H9 (cell line): ENCODE results near the gene SREBF1. TPM values are rescaled to one million over a fixed set of nuclear protein-coding genes. Genes with fewer than 3 reads are reported as not detected.

Source experiments
- DNase-seq: peaks from one replicate; pipeline ENCODE4 v3.0.0-alpha.2; 2017
- H2AFZ ChIP-seq: one replicate; pipeline ENCODE4 v1.6.1; 2013; ENCODE audit warnings: mild to moderate bottlenecking, low read length, control low read depth, moderate library complexity
- H2AK5ac ChIP-seq: 2 replicates; pipeline ENCODE4 v1.6.1; 2013; ENCODE audit warnings: low read length, control low read depth, mixed read lengths; ENCODE audit not compliant: insufficient read length
- H2BK120ac ChIP-seq: one replicate; pipeline ENCODE4 v1.6.1; 2013; ENCODE audit warnings: low read depth, mild to moderate bottlenecking, low read length, control low read depth, inconsistent platforms; ENCODE audit not compliant: poor library complexity, severe bottlenecking
- H2BK12ac ChIP-seq: 2 replicates; pipeline ENCODE4 v1.6.1; 2013; ENCODE audit warnings: low read length, control low read depth, mixed read lengths, low read depth; ENCODE audit not compliant: insufficient read length
- H2BK15ac ChIP-seq: 2 replicates; pipeline ENCODE4 v1.6.1; 2013; ENCODE audit warnings: low read depth, low read length, control low read depth
- H2BK20ac ChIP-seq: one replicate; pipeline ENCODE4 v1.6.1; 2013; ENCODE audit warnings: low read depth, mild to moderate bottlenecking, low read length, control low read depth, inconsistent platforms; ENCODE audit not compliant: poor library complexity, severe bottlenecking
- H2BK5ac ChIP-seq: 2 replicates; pipeline ENCODE4 v1.6.1; 2013; ENCODE audit warnings: low read length, control low read depth, mixed read lengths; ENCODE audit not compliant: insufficient read length
- H3K14ac ChIP-seq: 2 replicates; pipeline ENCODE4 v1.6.1; 2013; ENCODE audit warnings: low read length, control low read depth; ENCODE audit not compliant: insufficient read depth
- H3K18ac ChIP-seq: 2 replicates; pipeline ENCODE4 v1.6.1; 2013; ENCODE audit warnings: low read depth, mild to moderate bottlenecking, mixed read lengths, low read length, control low read depth; ENCODE audit not compliant: insufficient read length
- H3K23ac ChIP-seq: 2 replicates; pipeline ENCODE4 v1.6.1; 2013; ENCODE audit warnings: low read length, control low read depth, mixed read lengths, low read depth; ENCODE audit not compliant: insufficient read length
- H3K23me2 ChIP-seq: 2 replicates; pipeline ENCODE4 v1.6.1; 2013; ENCODE audit warnings: low read depth, mild to moderate bottlenecking, mixed read lengths, low read length, control low read depth; ENCODE audit not compliant: insufficient read length, poor library complexity, severe bottlenecking
- H3K27ac ChIP-seq: 2 replicates; pipeline ENCODE4 v1.5.1; 2013; ENCODE audit warnings: low read length, control low read depth, mixed read lengths, low read depth; ENCODE audit not compliant: insufficient read length
- H3K27me3 ChIP-seq: 2 replicates; pipeline ENCODE4 v1.6.1; 2013; ENCODE audit warnings: low read length, control low read depth, inconsistent platforms; ENCODE audit not compliant: insufficient read depth
- H3K4ac ChIP-seq: 2 replicates; pipeline ENCODE4 v1.6.1; 2013; ENCODE audit warnings: low read depth, mild to moderate bottlenecking, control low read depth, inconsistent platforms, low read length, moderate library complexity
- H3K4me1 ChIP-seq: 2 replicates; pipeline ENCODE4 v1.6.1; 2013; ENCODE audit warnings: low read length, control low read depth, inconsistent platforms; ENCODE audit not compliant: insufficient read depth
- H3K4me2 ChIP-seq: 2 replicates; pipeline ENCODE4 v1.6.1; 2013; ENCODE audit warnings: low read length, control low read depth, mixed read lengths; ENCODE audit not compliant: insufficient read length, insufficient read depth
- H3K56ac ChIP-seq: 2 replicates; pipeline ENCODE4 v1.6.1; 2013; ENCODE audit warnings: low read depth, mild to moderate bottlenecking, mixed read lengths, low read length, control low read depth; ENCODE audit not compliant: insufficient read length
- H3K79me1 ChIP-seq: 2 replicates; pipeline ENCODE4 v1.6.1; 2013; ENCODE audit warnings: low read depth, mild to moderate bottlenecking, moderate library complexity, low read length, control low read depth, inconsistent platforms; ENCODE audit not compliant: insufficient read depth, poor library complexity, severe bottlenecking
- H3K79me2 ChIP-seq: 2 replicates; pipeline ENCODE4 v1.6.1; 2013; ENCODE audit warnings: low read length, control low read depth, inconsistent platforms; ENCODE audit not compliant: insufficient read depth
- H3K9ac ChIP-seq: 2 replicates; pipeline ENCODE4 v1.6.1; 2013; ENCODE audit warnings: low read length, control low read depth, mixed read lengths; ENCODE audit not compliant: insufficient read length; ENCODE audit errors: extremely low read depth
- H3K9me3 ChIP-seq: one replicate; pipeline ENCODE4 v1.6.1; 2013; ENCODE audit warnings: low read depth, low read length, inconsistent platforms; ENCODE audit not compliant: control insufficient read depth
- H3T11ph ChIP-seq: one replicate; pipeline ENCODE4 v1.6.1; 2013; ENCODE audit warnings: mild to moderate bottlenecking, low read length, control low read depth, inconsistent platforms
- H4K20me1 ChIP-seq: one replicate; pipeline ENCODE4 v1.6.1; 2013; ENCODE audit not compliant: control insufficient read depth, insufficient read length, insufficient read depth
- H4K5ac ChIP-seq: 2 replicates; pipeline ENCODE4 v1.6.1; 2013; ENCODE audit warnings: low read depth, mild to moderate bottlenecking, mixed read lengths, low read length, control low read depth; ENCODE audit not compliant: insufficient read length
- H4K8ac ChIP-seq: replicated peaks from 2 replicates; pipeline ENCODE4 v1.6.1; 2013; ENCODE audit warnings: low read length, control low read depth, mixed read lengths, low read depth; ENCODE audit not compliant: insufficient read length
- H4K91ac ChIP-seq: 2 replicates; pipeline ENCODE4 v1.6.1; 2013; ENCODE audit warnings: low read depth, mild to moderate bottlenecking, moderate library complexity, mixed read lengths, low read length, control low read depth; ENCODE audit not compliant: insufficient read length
- H3K27ac Mint-ChIP-seq, 3 experiments: 2 replicates in 2 of 3; 3 replicates in 1 of 3; pipeline ENCODE4 v1.8.0; 2020 to 2021; ENCODE audit warnings: mixed read lengths in 3 of 3, mild to moderate bottlenecking in 1 of 3, moderate library complexity in 1 of 3
- H3K27me3 Mint-ChIP-seq: 2 replicates; pipeline ENCODE4 v1.8.0; 2021; ENCODE audit warnings: low read depth, mild to moderate bottlenecking, moderate library complexity, mixed read lengths
- H3K36me3 Mint-ChIP-seq, 3 experiments: 2 replicates in 2 of 3; 3 replicates in 1 of 3; pipeline ENCODE4 v1.8.0; 2020 to 2021; ENCODE audit warnings: low read depth in 3 of 3, mixed read lengths in 3 of 3; ENCODE audit not compliant: insufficient read depth in 1 of 3
- H3K4me1 Mint-ChIP-seq, 2 experiments: 2 replicates each; pipeline ENCODE4 v1.8.0; 2020; ENCODE audit warnings: mixed read lengths in 2 of 2
- H3K4me3 Mint-ChIP-seq, 2 experiments: 2 replicates in 1 of 2; 3 replicates in 1 of 2; pipeline ENCODE4 v1.8.0; 2020 to 2021; ENCODE audit warnings: mild to moderate bottlenecking in 2 of 2, mixed read lengths in 2 of 2, moderate library complexity in 1 of 2
- H3K9me3 Mint-ChIP-seq, 2 experiments: 2 replicates in 1 of 2; 3 replicates in 1 of 2; pipeline ENCODE4 v1.8.0; 2020; ENCODE audit warnings: mild to moderate bottlenecking in 2 of 2, mixed read lengths in 2 of 2, moderate library complexity in 1 of 2
- WGBS: extraction: QIAGEN DNeasy Blood & Tissue Kit; methylation state at CpG from one replicate; pipeline ENCODE4 v1.1.7; 2013; ENCODE audit warnings: missing lambda C conversion rate, low lambda C conversion rate, mixed read lengths; ENCODE audit not compliant: insufficient read length; ENCODE audit errors: extremely low coverage; 5-methylcytosine and 5-hydroxymethylcytosine counted together
- total RNA-seq: library from RNA; stranded (reverse); gene quantifications from 2 replicates; pipeline ENCODE4 v1.2.1, GENCODE V29; 2021
- TF ChIP-seq, protein P1 (sequence below): fragments of 200-600 bp; sonication (generic); conservative IDR thresholded peaks from 3 replicates; pipeline ENCODE4 v1.8.0; 2021; ENCODE audit warnings: antibody characterized with exemption, mild to moderate bottlenecking

SREBF1 gene
- total RNA-seq, 1 experiment from 2014 or later, result 81.9 TPM

DNA sequence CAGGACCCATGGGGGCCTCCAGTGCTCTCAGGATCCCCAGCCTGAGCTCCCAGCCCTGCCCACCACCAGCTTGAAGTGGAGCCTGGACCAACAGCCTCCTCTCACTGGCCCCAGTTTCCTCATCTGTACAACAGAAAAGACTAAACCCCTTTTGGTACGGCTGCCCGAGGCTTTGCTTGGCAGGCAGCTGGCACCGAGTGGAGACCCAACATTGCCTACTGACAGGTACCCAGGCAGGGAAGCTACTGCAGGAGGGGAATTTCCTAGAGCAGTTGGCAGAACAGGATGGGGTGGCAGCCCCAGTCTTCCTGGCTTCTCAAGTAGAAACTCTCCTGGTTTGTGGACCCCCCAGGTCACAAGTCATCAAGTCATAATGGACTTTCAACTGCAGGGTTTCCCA is 14.2 kb downstream of the SREBF1 start:
- Histone ChIP-seq H4K5ac (no peak overlapping the region), H2AK5ac (no peak overlapping the region), H2BK120ac (no peak overlapping the region), H2BK20ac (no peak overlapping the region), H4K8ac (no peak overlapping the region), H3K23me2 (peaks cover 9% of the 10 kb centered on the region), H3K27ac (no peak overlapping the region), H2BK15ac (no peak overlapping the region), H3K4me1 (peaks cover 11% of the 10 kb centered on the region), H3K27me3 (no peaks in the 10 kb centered on the region), H3T11ph (no peak overlapping the region), H3K4ac (no peak overlapping the region), H3K18ac (no peak overlapping the region), H3K79me2 (peaks cover 6% of the 10 kb centered on the region; the same call in 1 of the 2 replicates), H3K4me2 (no peak overlapping the region), H3K9ac (no peak overlapping the region), H4K91ac (no peak overlapping the region), H3K79me1 (peaks cover 13% of the 10 kb centered on the region), H3K23ac (no peak overlapping the region), H4K20me1 (peaks cover 2% of the 10 kb centered on the region), H2BK12ac (no peak overlapping the region), H2AFZ (no peak overlapping the region), H3K56ac (no peak overlapping the region), H2BK5ac (no peak overlapping the region), H3K9me3 (no peaks in the 10 kb centered on the region), H3K14ac (no peak overlapping the region)
- H3K4me3 Mint-ChIP-seq, result peak overlapping the region; percentile 40 to 67; a peak in 2 of 5 replicates
- H3K9me3 Mint-ChIP-seq, result no peaks in the 10 kb centered on the region
- no peak overlapping the region for H3K27ac Mint-ChIP-seq
- H3K36me3 Mint-ChIP-seq, result peaks cover 22 to 42% (median 40%) of the 10 kb centered on the region in 3 experiments
- no peak for DNase-seq
- no peaks in the 10 kb centered on the region for H3K27me3 Mint-ChIP-seq
- TF ChIP-seq, protein P1, sequence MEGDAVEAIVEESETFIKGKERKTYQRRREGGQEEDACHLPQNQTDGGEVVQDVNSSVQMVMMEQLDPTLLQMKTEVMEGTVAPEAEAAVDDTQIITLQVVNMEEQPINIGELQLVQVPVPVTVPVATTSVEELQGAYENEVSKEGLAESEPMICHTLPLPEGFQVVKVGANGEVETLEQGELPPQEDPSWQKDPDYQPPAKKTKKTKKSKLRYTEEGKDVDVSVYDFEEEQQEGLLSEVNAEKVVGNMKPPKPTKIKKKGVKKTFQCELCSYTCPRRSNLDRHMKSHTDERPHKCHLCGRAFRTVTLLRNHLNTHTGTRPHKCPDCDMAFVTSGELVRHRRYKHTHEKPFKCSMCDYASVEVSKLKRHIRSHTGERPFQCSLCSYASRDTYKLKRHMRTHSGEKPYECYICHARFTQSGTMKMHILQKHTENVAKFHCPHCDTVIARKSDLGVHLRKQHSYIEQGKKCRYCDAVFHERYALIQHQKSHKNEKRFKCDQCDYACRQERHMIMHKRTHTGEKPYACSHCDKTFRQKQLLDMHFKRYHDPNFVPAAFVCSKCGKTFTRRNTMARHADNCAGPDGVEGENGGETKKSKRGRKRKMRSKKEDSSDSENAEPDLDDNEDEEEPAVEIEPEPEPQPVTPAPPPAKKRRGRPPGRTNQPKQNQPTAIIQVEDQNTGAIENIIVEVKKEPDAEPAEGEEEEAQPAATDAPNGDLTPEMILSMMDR, result no peak
- peaks cover 49 to 80% of the 10 kb centered on the region in 2 experiments for H3K4me1 Mint-ChIP-seq
- no CpG with 5 or more reads among the region's 3 CpGs for WGBS
